Mesenchymal stem cell (in vitro differentiated cells and primary cell): ENCODE results near the gene CNTROB. TPM values are rescaled to one million over a fixed set of nuclear protein-coding genes. Genes with fewer than 3 reads are reported as not detected.

Source experiments
- DNase-seq: peaks from one replicate; pipeline ENCODE4 v3.0.0-alpha.2; 2013
- H2AFZ ChIP-seq: one replicate; pipeline ENCODE4 v1.6.1; 2013; ENCODE audit warnings: low read depth, mild to moderate bottlenecking, control low read depth, inconsistent platforms, low read length, moderate library complexity
- H2AK5ac ChIP-seq: 2 replicates; pipeline ENCODE4 v1.6.1; 2013; ENCODE audit warnings: low read length, moderate library complexity, mild to moderate bottlenecking, inconsistent platforms; ENCODE audit not compliant: severe bottlenecking
- H2BK120ac ChIP-seq: one replicate; pipeline ENCODE4 v1.6.1; 2013; ENCODE audit warnings: low read depth, mild to moderate bottlenecking, inconsistent platforms, low read length, moderate library complexity
- H2BK12ac ChIP-seq, 2 experiments: one replicate each; pipeline ENCODE4 v1.6.1; 2013; ENCODE audit warnings: inconsistent platforms in 2 of 2, low read length in 2 of 2, mild to moderate bottlenecking in 2 of 2, moderate library complexity in 2 of 2, control low read depth in 1 of 2
- H2BK15ac ChIP-seq: one replicate; pipeline ENCODE4 v1.6.1; 2013; ENCODE audit warnings: mild to moderate bottlenecking, low read depth, inconsistent platforms; ENCODE audit not compliant: poor library complexity, severe bottlenecking
- H2BK5ac ChIP-seq: 2 replicates; pipeline ENCODE4 v1.6.1; 2013; ENCODE audit warnings: low read depth, mild to moderate bottlenecking, low read length, control low read depth, inconsistent platforms; ENCODE audit not compliant: poor library complexity, severe bottlenecking
- H3K14ac ChIP-seq, 2 experiments: one replicate each; pipeline ENCODE4 v1.6.1; 2013; ENCODE audit warnings: inconsistent platforms in 2 of 2, low read length in 2 of 2, control low read depth in 1 of 2, mild to moderate bottlenecking in 1 of 2, moderate library complexity in 1 of 2
- H3K18ac ChIP-seq, 2 experiments: one replicate each; pipeline ENCODE4 v1.6.1; 2013; ENCODE audit warnings: inconsistent platforms in 2 of 2, low read length in 2 of 2, control low read depth in 1 of 2, low read depth in 1 of 2, mild to moderate bottlenecking in 1 of 2
- H3K23ac ChIP-seq, 2 experiments: one replicate each; pipeline ENCODE4 v1.6.1; 2013; ENCODE audit warnings: inconsistent platforms in 2 of 2, low read length in 2 of 2, mild to moderate bottlenecking in 2 of 2, moderate library complexity in 2 of 2, control low read depth in 1 of 2
- H3K27ac ChIP-seq: 2 replicates; pipeline ENCODE4 v1.5.1; 2013; ENCODE audit warnings: mild to moderate bottlenecking, moderate library complexity, low read length, control low read depth, inconsistent platforms; ENCODE audit not compliant: poor library complexity, severe bottlenecking
- H3K27me3 ChIP-seq, 2 experiments: 2 replicates each; pipeline versions ENCODE4 v1.6.1 to v1.7.0; 2013; ENCODE audit warnings: low read length in 2 of 2, mild to moderate bottlenecking in 2 of 2, moderate library complexity in 2 of 2, control low read depth in 1 of 2, inconsistent platforms in 1 of 2; ENCODE audit not compliant: control insufficient read depth in 1 of 2, insufficient read depth in 1 of 2
- H3K36me3 ChIP-seq, 2 experiments: 2 replicates each; pipeline versions ENCODE4 v1.6.1 to v1.7.0; 2013; ENCODE audit warnings: low read length in 2 of 2, control low read depth in 1 of 2, inconsistent platforms in 1 of 2, low read depth in 1 of 2, mild to moderate bottlenecking in 1 of 2; ENCODE audit not compliant: insufficient read depth in 2 of 2, control insufficient read depth in 1 of 2
- H3K4ac ChIP-seq, 2 experiments: one replicate each; pipeline ENCODE4 v1.6.1; 2013; ENCODE audit warnings: inconsistent platforms in 2 of 2, low read length in 2 of 2, mild to moderate bottlenecking in 2 of 2, moderate library complexity in 2 of 2, control low read depth in 1 of 2, low read depth in 1 of 2
- H3K4me1 ChIP-seq: 2 replicates; pipeline ENCODE4 v1.6.1; 2013; ENCODE audit warnings: low read depth, low read length, control low read depth; ENCODE audit not compliant: control insufficient read depth, insufficient read depth
- H3K4me2 ChIP-seq: 2 replicates; pipeline ENCODE4 v1.6.1; 2013; ENCODE audit warnings: low read length, mild to moderate bottlenecking, inconsistent platforms; ENCODE audit not compliant: poor library complexity, severe bottlenecking
- H3K4me3 ChIP-seq, 2 experiments: 2 replicates each; pipeline versions ENCODE4 v1.5.1 to v1.7.0; 2013; ENCODE audit warnings: low read length in 2 of 2, mild to moderate bottlenecking in 2 of 2, control low read depth in 1 of 2, low read depth in 1 of 2; ENCODE audit not compliant: insufficient read depth in 1 of 2
- H3K79me1 ChIP-seq: replicated peaks from 2 replicates; pipeline ENCODE4 v1.6.1; 2013; ENCODE audit warnings: mild to moderate bottlenecking, control low read depth, low read length, inconsistent platforms; ENCODE audit not compliant: poor library complexity, severe bottlenecking
- H3K9ac ChIP-seq: 2 replicates; pipeline ENCODE4 v1.7.0; 2013; ENCODE audit warnings: mild to moderate bottlenecking, low read length, moderate library complexity
- H3K9me3 ChIP-seq: 2 replicates; pipeline ENCODE4 v1.7.0; 2013; ENCODE audit warnings: mild to moderate bottlenecking, low read length; ENCODE audit not compliant: control insufficient read depth
- H4K8ac ChIP-seq: one replicate; pipeline ENCODE4 v1.6.1; 2013; ENCODE audit warnings: inconsistent platforms, mild to moderate bottlenecking, low read length, moderate library complexity
- H4K91ac ChIP-seq: one replicate; pipeline ENCODE4 v1.6.1; 2013; ENCODE audit warnings: mild to moderate bottlenecking, low read length, inconsistent platforms
- WGBS: methylation state at CpG from one replicate; pipeline ENCODE4 v1.1.7; 2013; ENCODE audit warnings: mixed read lengths; 5-methylcytosine and 5-hydroxymethylcytosine counted together
- polyA plus RNA-seq, 2 experiments: library from polyadenylated mRNA; stranded (reverse); fragments of 200-250 nt; gene quantifications; one replicate each; pipeline ENCODE4 v1.2.3, GENCODE V29; 2013

Gene CNTROB
- polyA plus RNA-seq (2013, experiment 1 of 2), result 24.6 TPM
- 23.1 TPM for polyA plus RNA-seq (2013, experiment 2 of 2)

- H2BK120ac ChIP-seq, result no peak within 1 kb of the TSS
- H3K79me1 ChIP-seq, result peaks cover 39% of the 10 kb centered on the region
- H2AK5ac ChIP-seq, result no peak within 1 kb of the TSS
- H4K8ac ChIP-seq, result peak within 1 kb of the TSS; percentile 87
- peak within 1 kb of the TSS; percentile 86 for H4K91ac ChIP-seq
- peak; percentile 99 for DNase-seq
- peak within 1 kb of the TSS; percentile 68 to 95 for H3K4ac ChIP-seq
- WGBS, result under 1% methylated on average over 48 of the region's 55 CpGs
- H2BK15ac ChIP-seq, result peak within 1 kb of the TSS; percentile 26
- peaks cover 21% of the 10 kb centered on the region for H3K4me1 ChIP-seq
- peak within 1 kb of the TSS; percentile 85 to 92 for H3K18ac ChIP-seq
- no peaks in the 10 kb centered on the region for H3K9me3 ChIP-seq
- no peaks in the 10 kb centered on the region for H3K27me3 ChIP-seq
- peak within 1 kb of the TSS; percentile 83 to 91 for H3K4me3 ChIP-seq
- peak within 1 kb of the TSS; percentile 85 for H3K4me2 ChIP-seq
- H3K23ac ChIP-seq, result peak within 1 kb of the TSS in 1 of 2 experiments; percentile 94
- H2BK5ac ChIP-seq, result no peak within 1 kb of the TSS
- peak within 1 kb of the TSS; percentile 90 for H3K9ac ChIP-seq
- peak within 1 kb of the TSS; percentile 88 for H2AFZ ChIP-seq
- peaks cover 25 to 27% of the 10 kb centered on the region in 2 experiments for H3K36me3 ChIP-seq
- peak within 1 kb of the TSS in 1 of 2 experiments; percentile 100 for H3K14ac ChIP-seq
- H3K27ac ChIP-seq, result peak within 1 kb of the TSS; percentile 37
- H2BK12ac ChIP-seq, result peak within 1 kb of the TSS in 1 of 2 experiments; percentile 75
Measured at GRCh38 chr17:7931709-7932482, at the start of gene CNTROB, which contains the start of gene TRAPPC1. Gene CNTROB (plus strand): TSS chr17:7932206. CDS start chr17:7933080, 874 bp downstream. Gene TRAPPC1 (minus strand): TSS chr17:7931946. CDS start chr17:7931829, 117 bp downstream.

- no peak overlapping the region for H3K27ac ChIP-seq
- H3K23ac ChIP-seq, result no peak overlapping the region
- H3K9me3 ChIP-seq, result no peaks in the 10 kb centered on the region
- H3K14ac ChIP-seq, result no peak overlapping the region
- H3K4me3 ChIP-seq, result peak overlapping the region in 1 of 2 experiments; percentile 65
- no peaks in the 10 kb centered on the region for H3K27me3 ChIP-seq
- H2BK12ac ChIP-seq, result no peak overlapping the region
- no peak for DNase-seq
- peak overlapping the region in 1 of 2 experiments; percentile 9 for H3K18ac ChIP-seq
- H3K9ac ChIP-seq, result peak overlapping the region; percentile 86
- H2BK5ac ChIP-seq, result no peak overlapping the region
- no peak overlapping the region for H3K4me2 ChIP-seq
- no peak overlapping the region for H4K91ac ChIP-seq
- peaks cover 6% of the 10 kb centered on the region for H3K4me1 ChIP-seq
- H4K8ac ChIP-seq, result peak overlapping the region; percentile 62
- 89% methylated on average over 2 of the region's 3 CpGs for WGBS
- H3K36me3 ChIP-seq, result peaks cover 4 to 45% of the 10 kb centered on the region in 2 experiments
- peaks cover 7% of the 10 kb centered on the region for H3K79me1 ChIP-seq
- H2BK120ac ChIP-seq, result no peak overlapping the region
- no peak overlapping the region for H2BK15ac ChIP-seq
- no peak overlapping the region for H2AK5ac ChIP-seq
- no peak overlapping the region for H2AFZ ChIP-seq
- peak overlapping the region in 1 of 2 experiments; percentile 24 for H3K4ac ChIP-seq
Measured at GRCh38 chr17:7882629-7883028, 49.4 kb upstream of the CNTROB start.

- H3K4me1 ChIP-seq, result peaks cover 15% of the 10 kb centered on the region
- H3K23ac ChIP-seq, result no peak overlapping the region
- no peak overlapping the region for H4K91ac ChIP-seq
- H2AK5ac ChIP-seq, result no peak overlapping the region
- no peak overlapping the region for H2BK12ac ChIP-seq
- H3K4me3 ChIP-seq, result peak overlapping the region in 1 of 2 experiments; percentile 65
- H3K27me3 ChIP-seq, result no peaks in the 10 kb centered on the region
- H4K8ac ChIP-seq, result no peak overlapping the region
- peak overlapping the region in 1 of 2 experiments; percentile 30 for H3K4ac ChIP-seq
- peaks cover 6% of the 10 kb centered on the region for H3K79me1 ChIP-seq
- H2AFZ ChIP-seq, result no peak overlapping the region
- peak; percentile 44 for DNase-seq
- H3K27ac ChIP-seq, result peak overlapping the region; percentile 53
- peak overlapping the region in 1 of 2 experiments; percentile 52 for H3K18ac ChIP-seq
- H3K4me2 ChIP-seq, result peak overlapping the region; percentile 66
- H2BK15ac ChIP-seq, result no peak overlapping the region
- no peaks in the 10 kb centered on the region for H3K9me3 ChIP-seq
- H2BK5ac ChIP-seq, result no peak overlapping the region
- H2BK120ac ChIP-seq, result no peak overlapping the region
- H3K14ac ChIP-seq, result no peak overlapping the region
- peaks cover 4 to 37% of the 10 kb centered on the region in 2 experiments for H3K36me3 ChIP-seq
- WGBS, result no CpG with 5 or more reads among the region's 3 CpGs
- H3K9ac ChIP-seq, result peak overlapping the region; percentile 86
Measured at GRCh38 chr17:7883781-7884386, 48.1 kb upstream of the CNTROB start.
